Stimulated activated CD8-positive, alpha-beta memory T cell treated with anti-CD3 and anti-CD28 coated beads, Interleukin-7, amount 100 ng/mL, for 4 hours (primary cell): ENCODE data around the gene CCDC88B.

ENCODE experiments used
- DNase-seq, 2 donors: peaks; one replicate each; pipeline ENCODE4 v3.0.0-alpha.2; 2020; ENCODE audit warnings: low read depth in 2 of 2

CCDC88B gene

GRCh38 chr11:64339754-64340408 is at the start of gene CCDC88B:
Gene CCDC88B, plus strand, starts transcription at chr11:64340204. Its CDS starts 63 bp downstream, at chr11:64340267.
- DNase-seq: peak; percentile 65 to 80

GRCh38 chr11:64290352-64291261 is 49.4 kb upstream of the CCDC88B start:
- DNase-seq: no peak

- no peak for DNase-seq
Measured at GRCh38 chr11:64291262-64291751, 48.7 kb upstream of the CCDC88B start, which contains the start of gene KCNK4. Gene KCNK4, plus strand, starts transcription at chr11:64291302. Its CDS starts 1,717 bp downstream, at chr11:64293019.

- DNase-seq: peak in 1 of 2 donors; percentile 33
Measured at GRCh38 chr11:64291752-64292459, 48.1 kb upstream of the CCDC88B start.

GRCh38 chr11:64292460-64293254 is 47.3 kb upstream of the CCDC88B start:
- no peak for DNase-seq

- DNase-seq: no peak
Measured at GRCh38 chr11:64294774-64295173, 45.2 kb upstream of the CCDC88B start.

- DNase-seq: no peak
Measured at GRCh38 chr11:64295760-64296159, 44.2 kb upstream of the CCDC88B start.

- no peak for DNase-seq
Measured at GRCh38 chr11:64296236-64296635, 43.8 kb upstream of the CCDC88B start.

- no peak for DNase-seq
Measured at GRCh38 chr11:64296830-64297698, 42.9 kb upstream of the CCDC88B start.

GRCh38 chr11:64297699-64298358 is 42.2 kb upstream of the CCDC88B start:
- no peak for DNase-seq

GRCh38 chr11:64298966-64299846 is 40.8 kb upstream of the CCDC88B start:
- no peak for DNase-seq

GRCh38 chr11:64299847-64300648 is 40.0 kb upstream of the CCDC88B start, which contains the start of gene CATSPERZ:
Gene CATSPERZ, plus strand, starts transcription at chr11:64300358. Its CDS starts 53 bp downstream, at chr11:64300411.
- DNase-seq: no peak

GRCh38 chr11:64303109-64304031 is 36.6 kb upstream of the CCDC88B start:
- no peak for DNase-seq

GRCh38 chr11:64304032-64304315 is 36.0 kb upstream of the CCDC88B start:
- no peak for DNase-seq

- DNase-seq: peak; percentile 84 to 89
Measured at GRCh38 chr11:64304316-64305072, 35.5 kb upstream of the CCDC88B start.

GRCh38 chr11:64305075-64305690 is 34.8 kb upstream of the CCDC88B start, which contains the start of gene ESRRA:
Gene ESRRA, plus strand, starts transcription at chr11:64305524. Its CDS starts 1,656 bp downstream, at chr11:64307180.
- DNase-seq: peak; percentile 98 to 100
